ENCODE data around the gene SYNM.
A peak's percentile ranks its signal among the peaks of the same experiment; 100 is the strongest.

SYNM gene

DNA sequence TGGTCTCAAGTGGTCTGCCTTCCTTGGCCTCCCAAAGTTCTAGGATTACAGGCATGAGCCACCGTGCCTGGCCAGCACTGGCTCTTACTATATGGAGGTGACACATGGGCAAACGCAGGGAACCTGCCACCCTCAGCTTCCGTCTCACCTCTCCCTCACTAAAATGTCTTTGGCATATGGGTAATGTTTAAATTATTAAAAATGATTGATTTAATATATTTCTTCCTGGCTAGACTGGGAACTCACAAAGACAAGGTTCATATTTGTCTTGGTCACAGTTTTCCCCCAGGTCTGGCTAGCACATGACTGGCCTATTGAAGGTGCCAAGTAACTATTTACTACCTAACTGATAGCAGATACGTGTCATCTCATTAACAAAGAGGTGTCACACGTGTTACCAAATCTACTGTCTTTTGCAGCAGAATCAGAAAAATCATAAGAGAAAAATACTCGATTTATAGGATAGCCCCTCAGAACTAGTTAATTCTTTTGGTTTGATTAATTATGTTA is 48.2 kb downstream of the SYNM start:
- H3K4me1 Mint-ChIP-seq, result no peaks in the 10 kb centered on the region
- no peak for ATAC-seq
- no peak overlapping the region for H3K4me3 Mint-ChIP-seq

DNA sequence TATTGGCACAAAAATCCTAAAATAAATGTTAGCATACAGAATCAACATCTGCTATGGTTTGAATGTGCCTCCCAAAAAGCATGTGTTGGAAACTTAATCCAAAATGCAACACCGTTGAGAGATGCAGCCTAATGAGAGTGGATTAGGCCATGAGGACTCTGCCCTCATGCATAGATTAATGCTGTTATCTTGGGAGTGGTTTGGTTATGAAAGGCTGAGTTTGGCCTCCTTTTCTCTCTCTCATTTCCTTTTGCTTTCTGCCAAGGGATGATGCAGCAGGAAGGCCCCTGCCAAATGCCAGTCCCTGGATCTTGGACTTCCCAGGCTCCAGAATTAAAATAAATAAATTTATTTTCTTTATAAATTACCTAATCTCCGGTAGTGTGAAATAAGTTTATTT is 49.4 kb downstream of the SYNM start:
- H3K27me3 Mint-ChIP-seq, result no peaks in the 10 kb centered on the region
- DNase-seq (no peak), ATAC-seq (no peak)
- H3K27ac Mint-ChIP-seq, result no peak overlapping the region
- H3K4me1 Mint-ChIP-seq, result no peaks in the 10 kb centered on the region
- H3K9me3 Mint-ChIP-seq, result no peaks in the 10 kb centered on the region
- H3K4me3 Mint-ChIP-seq, result no peak overlapping the region

More for the DNA sequence above, 48.2 kb downstream of the SYNM start:
- H3K9me3 Mint-ChIP-seq, result no peaks in the 10 kb centered on the region
- no peak for DNase-seq
- no peak overlapping the region for H3K27ac Mint-ChIP-seq
- H3K27me3 Mint-ChIP-seq, result no peaks in the 10 kb centered on the region

DNA sequence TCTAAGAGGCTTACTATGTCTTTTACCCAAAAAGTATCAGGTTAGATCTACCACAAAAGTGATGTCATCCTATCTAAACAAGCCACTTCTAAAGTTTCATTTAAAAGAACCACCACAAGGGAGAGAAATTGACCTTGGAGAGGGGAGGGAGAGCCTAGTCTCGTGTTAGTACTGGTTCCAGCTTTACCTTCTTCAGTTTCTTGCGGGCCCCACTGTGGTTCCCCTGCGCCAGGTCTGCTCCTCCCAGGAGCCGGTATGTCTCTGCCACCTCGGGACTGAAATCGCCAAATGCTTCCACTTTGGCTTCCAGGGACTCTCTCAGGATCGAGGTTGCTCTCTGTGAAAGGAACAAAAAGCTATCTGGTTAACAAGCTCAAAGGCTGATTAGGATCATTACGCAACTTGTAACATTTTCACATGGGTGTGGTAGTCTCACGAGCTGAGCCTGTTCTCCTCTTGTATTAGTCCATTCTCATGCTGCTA is 51.1 kb downstream of the SYNM start:
- no peaks in the 10 kb centered on the region for H3K9me3 Mint-ChIP-seq
- no peak overlapping the region for H3K4me3 Mint-ChIP-seq
- no peaks in the 10 kb centered on the region for H3K27me3 Mint-ChIP-seq
- no peak overlapping the region for H3K27ac Mint-ChIP-seq
- no peaks in the 10 kb centered on the region for H3K4me1 Mint-ChIP-seq
- no peak for ATAC-seq
- no peak for DNase-seq

DNA sequence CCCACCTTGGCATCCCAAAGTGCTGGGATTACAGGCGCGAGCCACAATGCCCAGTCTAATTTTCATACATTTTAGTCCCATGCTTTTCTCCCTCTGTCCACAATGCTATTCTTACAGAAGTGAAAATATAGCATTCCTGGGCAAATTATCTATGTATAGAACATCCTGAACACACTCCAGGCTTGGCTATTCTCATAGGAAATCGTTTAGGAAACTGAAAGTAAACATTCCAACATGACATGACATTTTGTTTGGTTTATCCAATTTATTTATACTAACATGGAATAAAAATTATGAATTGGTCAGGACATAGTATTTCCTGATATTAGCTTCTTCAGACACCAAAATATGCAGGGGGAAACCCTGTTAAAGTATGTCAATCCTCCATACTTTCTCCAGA is 52.6 kb downstream of the SYNM start:
- H3K4me3 Mint-ChIP-seq, result no peak overlapping the region
- no peak overlapping the region for H3K27ac Mint-ChIP-seq
- no peaks in the 10 kb centered on the region for H3K4me1 Mint-ChIP-seq
- H3K27me3 Mint-ChIP-seq, result no peaks in the 10 kb centered on the region
- DNase-seq, result no peak
- no peak for ATAC-seq
- no peaks in the 10 kb centered on the region for H3K9me3 Mint-ChIP-seq

DNA sequence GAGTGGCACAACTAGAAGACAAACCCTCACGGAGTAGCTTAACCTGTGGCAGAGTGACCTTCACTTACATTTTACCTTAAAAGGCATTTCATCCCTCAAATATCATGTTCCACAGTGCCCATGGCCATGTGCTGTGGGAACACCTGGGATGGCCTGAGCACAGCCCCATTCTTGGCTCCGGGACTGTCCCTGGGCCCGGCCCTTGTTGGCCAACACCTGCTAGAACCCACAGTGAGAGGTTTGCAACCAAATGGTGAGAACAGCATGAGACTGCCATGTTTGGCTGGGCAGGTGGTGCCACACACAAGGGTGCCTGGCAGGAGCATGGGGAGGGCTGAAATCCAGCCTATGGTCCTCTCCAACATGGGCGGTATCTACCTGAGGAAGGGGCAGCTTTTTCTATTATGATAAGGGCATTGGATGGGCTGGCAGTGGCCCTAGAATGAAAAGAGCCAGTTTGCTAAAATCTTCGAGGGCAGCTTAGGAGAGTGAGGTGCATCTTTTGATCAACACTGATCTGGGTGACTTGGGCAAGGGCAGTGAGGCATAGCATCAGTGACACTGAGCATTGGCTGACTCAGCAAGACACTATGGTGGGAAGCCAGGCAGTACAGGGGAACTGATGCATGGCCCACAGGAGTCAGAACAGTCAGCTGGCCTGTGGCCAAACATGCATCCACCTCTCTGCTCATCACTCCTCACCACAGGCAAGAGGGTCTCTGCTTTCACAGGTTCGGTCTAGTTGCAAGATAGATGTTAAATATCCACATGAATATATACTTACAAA is 53.9 kb downstream of the SYNM start:
- DNase-seq (no peak), ATAC-seq (no peak)
- Mint-ChIP-seq H3K27ac (no peak overlapping the region), H3K4me1 (peaks cover 12% of the 10 kb centered on the region), H3K27me3 (no peaks in the 10 kb centered on the region), H3K4me3 (no peak overlapping the region), H3K9me3 (no peaks in the 10 kb centered on the region)

DNA sequence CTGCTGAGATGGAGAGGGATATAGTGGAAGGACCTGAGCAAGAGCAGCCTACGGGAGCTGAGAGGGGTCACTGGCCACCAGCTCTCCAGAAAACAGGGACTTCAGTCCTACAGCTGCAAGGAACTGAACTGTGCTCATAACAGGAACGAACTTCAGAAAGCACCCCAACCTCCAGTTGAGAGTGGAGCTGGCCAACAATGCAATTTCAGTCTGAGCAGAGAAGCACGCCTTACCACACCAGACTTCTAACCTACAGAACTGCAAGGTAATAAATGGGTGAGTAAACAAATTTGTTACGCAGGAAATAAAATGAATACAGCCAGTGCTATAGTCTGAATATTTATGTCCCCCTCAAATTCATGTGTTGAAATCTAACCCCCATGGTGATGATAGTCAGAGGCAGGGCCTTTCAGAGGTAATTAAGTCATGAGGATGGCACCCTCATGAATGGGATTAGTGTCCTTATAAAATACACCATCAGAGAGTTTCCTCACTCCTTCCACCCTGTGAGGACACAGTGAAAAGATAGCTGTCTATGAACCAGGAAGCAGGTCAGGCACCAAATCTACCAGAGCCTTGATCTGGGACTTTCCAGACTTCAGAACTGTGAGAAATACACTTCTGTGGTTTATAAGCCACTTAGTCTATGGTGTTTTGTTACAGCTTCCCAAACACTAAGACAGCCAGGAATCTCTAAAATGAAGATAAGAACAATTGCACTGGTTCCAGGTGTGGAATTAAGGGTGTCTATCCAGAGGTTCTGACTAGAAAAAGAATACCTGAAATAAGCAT is 58.6 kb downstream of the SYNM start:
- Mint-ChIP-seq H3K9me3 (no peaks in the 10 kb centered on the region), H3K27me3 (no peaks in the 10 kb centered on the region), H3K4me1 (peaks cover 12% of the 10 kb centered on the region), H3K27ac (peak overlapping the region in 1 of 2 donors; percentile 79), H3K4me3 (no peak overlapping the region)
- ATAC-seq, result no peak
- DNase-seq, result no peak

DNA sequence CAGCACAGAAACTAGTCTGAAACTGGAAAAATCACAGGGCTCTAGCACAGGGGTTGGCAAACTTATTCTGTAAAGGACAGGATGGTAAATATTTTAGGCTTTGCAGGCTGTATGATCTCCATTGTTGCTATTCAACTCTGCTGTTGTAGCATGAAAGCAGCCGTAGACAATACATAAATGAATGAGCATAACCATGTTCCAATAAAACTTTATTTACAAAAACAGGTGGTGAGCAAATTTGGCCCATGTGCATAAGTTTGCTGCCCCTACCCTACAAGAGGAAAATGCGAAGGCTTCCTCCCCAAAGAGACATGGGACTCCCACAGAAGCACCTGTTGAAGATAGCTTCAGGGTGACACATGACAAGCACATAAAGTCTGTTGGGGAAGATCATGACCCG is 59.2 kb downstream of the SYNM start:
- Mint-ChIP-seq H3K4me3 (no peak overlapping the region), H3K27me3 (no peaks in the 10 kb centered on the region), H3K4me1 (peaks cover 12% of the 10 kb centered on the region), H3K9me3 (no peaks in the 10 kb centered on the region), H3K27ac (no peak overlapping the region)
- ATAC-seq (no peak), DNase-seq (no peak)

DNA sequence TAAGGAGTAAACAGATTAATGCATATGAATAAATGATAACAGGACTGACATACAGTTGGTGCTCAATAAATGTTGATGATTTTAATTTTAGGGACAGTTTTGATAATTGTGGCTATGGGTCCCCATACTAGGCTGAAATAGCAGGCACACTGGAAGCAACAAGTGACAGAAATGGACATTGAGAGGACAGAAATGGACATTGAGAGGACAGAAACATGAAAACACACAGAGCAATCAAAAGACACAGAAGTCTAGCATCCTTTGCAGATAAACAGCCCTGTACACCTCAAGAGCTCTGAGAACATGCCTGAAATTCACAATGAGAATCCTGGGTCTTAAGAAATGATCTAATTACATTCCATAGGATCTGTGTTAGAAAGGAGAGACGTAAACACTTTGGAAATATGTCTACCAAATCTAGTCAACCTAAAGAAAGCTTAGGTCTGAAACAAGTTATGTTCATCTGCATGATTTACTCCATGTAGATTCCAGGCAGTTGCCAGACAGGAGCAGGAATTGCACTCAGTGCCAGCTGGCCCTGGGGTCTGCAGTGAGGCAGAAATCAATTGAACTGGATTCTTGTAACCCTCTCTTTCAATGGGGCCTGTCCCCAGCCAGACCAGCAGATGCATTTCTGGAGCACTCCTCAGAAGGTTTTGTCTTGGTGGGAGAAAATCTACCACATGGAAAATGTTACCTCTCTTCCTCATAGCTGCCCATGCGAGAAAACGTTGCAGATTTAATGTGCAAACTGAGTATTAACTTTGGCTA is 60.3 kb downstream of the SYNM start:
- Mint-ChIP-seq H3K4me3 (no peak overlapping the region), H3K4me1 (peaks cover 12% of the 10 kb centered on the region)

DNA sequence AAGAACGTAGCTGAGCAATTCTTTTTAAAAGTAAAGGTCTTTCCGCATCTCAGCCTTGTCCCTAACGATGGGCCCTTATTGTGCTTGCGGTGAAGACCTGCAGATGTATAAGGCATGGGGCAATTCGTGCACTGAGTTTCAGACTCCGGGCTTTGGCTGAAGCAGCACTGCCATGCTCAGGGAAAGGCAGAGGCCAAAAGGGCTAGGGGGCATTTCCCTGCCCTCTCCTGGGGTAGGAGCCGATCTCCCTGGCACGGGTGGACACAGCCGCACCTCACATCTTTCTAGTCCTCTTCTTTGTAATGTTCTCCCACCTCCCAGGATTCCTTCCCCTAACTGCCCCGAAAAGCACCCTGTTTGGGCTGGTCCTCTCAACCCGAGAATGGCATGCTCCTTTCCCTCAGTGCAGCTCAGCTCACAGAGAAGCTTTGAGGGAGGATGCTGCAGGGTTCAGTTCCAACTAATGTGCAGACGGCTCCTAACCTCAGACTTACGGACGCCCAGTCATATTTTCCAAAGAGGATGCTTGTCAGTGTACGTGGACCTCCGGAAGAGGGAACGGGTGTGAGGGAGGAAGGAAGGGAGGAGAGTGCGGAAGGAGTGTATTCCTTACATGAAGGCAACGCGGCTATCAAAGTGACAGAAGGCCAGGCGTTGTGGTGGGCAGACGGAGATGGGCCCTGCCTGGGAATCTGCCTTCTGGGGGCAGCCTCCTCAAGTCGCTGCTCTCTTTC is 61.2 kb downstream of the SYNM start:
- no peaks in the 10 kb centered on the region for H3K9me3 Mint-ChIP-seq
- DNase-seq (no peak), ATAC-seq (no peak)
- H3K27ac Mint-ChIP-seq, result no peak overlapping the region
- H3K27me3 Mint-ChIP-seq, result no peaks in the 10 kb centered on the region
- H3K4me1 Mint-ChIP-seq, result peaks cover 12% of the 10 kb centered on the region
- H3K4me3 Mint-ChIP-seq, result no peak overlapping the region

More for the DNA sequence above, 60.3 kb downstream of the SYNM start:
- DNase-seq, result no peak
- ATAC-seq, result no peak
- H3K27ac Mint-ChIP-seq, result no peak overlapping the region
- no peaks in the 10 kb centered on the region for H3K27me3 Mint-ChIP-seq
- no peaks in the 10 kb centered on the region for H3K9me3 Mint-ChIP-seq

DNA sequence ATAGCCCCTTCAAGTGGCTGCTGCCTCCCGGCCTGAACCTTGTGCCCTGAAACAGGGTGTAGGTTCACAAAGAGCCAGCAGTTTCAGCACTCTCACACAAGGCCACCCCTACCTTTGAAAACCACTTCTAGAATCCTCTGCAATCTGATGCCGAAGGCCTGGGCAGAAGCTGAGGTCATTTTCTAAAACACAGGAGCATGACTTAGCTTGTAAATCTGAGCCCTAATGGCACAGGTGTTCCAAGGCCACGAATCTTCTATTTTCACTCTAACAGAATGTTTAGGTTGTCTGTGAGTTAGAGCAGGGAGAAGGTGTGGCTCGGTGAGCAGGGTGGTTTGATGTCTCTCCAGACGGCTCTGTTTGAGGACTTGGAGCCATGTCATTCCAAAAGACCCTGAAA is 62.3 kb downstream of the SYNM start:
- ATAC-seq (no peak), DNase-seq (no peak)
- no peak overlapping the region for H3K4me3 Mint-ChIP-seq
- no peaks in the 10 kb centered on the region for H3K9me3 Mint-ChIP-seq
- H3K4me1 Mint-ChIP-seq, result peaks cover 12% of the 10 kb centered on the region
- no peak overlapping the region for H3K27ac Mint-ChIP-seq
- no peaks in the 10 kb centered on the region for H3K27me3 Mint-ChIP-seq

DNA sequence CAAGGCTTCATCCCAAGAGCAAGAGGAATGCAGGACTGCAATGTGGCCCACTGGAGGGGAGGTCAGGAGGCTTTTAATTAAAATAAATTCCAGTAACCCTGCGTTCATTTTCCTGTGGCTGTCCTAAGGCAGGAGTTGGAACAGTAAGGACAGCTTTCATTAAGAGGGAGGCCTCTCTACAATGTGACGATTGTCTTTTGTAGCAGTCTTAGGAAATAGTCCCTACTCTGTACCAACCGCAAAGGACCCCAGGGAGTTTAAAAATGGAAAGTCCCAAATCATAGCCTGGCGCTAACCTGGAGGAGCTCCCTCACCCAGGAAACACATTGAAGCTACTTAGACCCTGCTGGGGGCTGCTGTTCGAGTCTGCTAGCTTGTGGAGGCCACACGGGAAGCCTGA is 62.8 kb downstream of the SYNM start:
- Mint-ChIP-seq H3K4me3 (no peak overlapping the region), H3K4me1 (peaks cover 12% of the 10 kb centered on the region), H3K27me3 (no peaks in the 10 kb centered on the region), H3K27ac (no peak overlapping the region), H3K9me3 (no peaks in the 10 kb centered on the region)
- DNase-seq (no peak), ATAC-seq (no peak)

DNA sequence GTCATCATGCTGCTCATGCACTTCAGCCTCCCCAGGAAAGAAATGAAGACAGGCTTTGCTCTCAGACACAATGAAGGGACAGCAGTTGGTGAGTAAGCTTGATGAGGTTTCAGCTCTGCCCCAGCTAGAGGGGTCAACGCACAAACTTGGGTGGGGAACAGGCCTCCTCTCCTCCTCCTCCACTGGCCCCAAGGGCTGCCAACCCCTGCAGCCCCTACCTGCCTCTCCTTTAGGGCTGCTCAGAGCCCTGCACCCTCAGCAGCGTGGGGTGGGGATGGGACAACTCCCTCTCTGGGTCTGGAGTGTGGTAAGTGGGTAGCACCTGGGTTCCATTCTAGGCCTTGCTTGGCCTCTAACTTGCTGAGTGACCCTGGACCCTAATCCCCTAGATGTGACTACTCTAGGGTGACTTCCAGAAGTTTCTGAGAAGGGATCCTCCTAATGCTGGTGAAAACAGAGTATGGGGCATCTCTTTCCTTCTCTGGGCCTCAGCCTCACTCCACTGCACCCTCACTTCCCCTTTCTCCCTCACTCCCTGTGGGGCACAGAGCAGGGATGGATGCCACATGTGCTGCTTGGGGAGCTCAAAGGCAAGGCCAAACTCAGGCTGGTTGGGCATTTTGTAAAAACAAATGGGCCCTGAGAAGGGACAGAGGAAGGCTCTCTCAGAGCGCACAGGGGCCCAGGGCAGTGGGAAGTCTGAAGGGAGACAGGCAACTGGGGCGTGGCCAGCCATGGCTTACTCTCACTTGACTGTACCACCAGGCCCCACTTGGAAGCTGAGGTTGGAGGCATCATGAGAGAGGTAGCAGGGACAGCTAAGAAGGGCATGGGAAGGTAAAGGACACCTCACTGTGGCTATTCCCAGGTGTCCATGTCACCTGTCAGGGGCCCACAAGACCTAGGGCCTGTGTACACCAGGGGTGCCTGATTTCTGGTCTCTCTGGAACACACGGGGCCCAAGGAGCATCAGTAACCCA is 64.0 kb downstream of the SYNM start:
- no peak for DNase-seq
- no peak for ATAC-seq
- H3K27me3 Mint-ChIP-seq, result no peaks in the 10 kb centered on the region
- H3K4me3 Mint-ChIP-seq, result no peak overlapping the region
- peak overlapping the region in 1 of 2 donors; percentile 59 for H3K27ac Mint-ChIP-seq
- H3K9me3 Mint-ChIP-seq, result no peaks in the 10 kb centered on the region
- no peaks in the 10 kb centered on the region for H3K4me1 Mint-ChIP-seq

DNA sequence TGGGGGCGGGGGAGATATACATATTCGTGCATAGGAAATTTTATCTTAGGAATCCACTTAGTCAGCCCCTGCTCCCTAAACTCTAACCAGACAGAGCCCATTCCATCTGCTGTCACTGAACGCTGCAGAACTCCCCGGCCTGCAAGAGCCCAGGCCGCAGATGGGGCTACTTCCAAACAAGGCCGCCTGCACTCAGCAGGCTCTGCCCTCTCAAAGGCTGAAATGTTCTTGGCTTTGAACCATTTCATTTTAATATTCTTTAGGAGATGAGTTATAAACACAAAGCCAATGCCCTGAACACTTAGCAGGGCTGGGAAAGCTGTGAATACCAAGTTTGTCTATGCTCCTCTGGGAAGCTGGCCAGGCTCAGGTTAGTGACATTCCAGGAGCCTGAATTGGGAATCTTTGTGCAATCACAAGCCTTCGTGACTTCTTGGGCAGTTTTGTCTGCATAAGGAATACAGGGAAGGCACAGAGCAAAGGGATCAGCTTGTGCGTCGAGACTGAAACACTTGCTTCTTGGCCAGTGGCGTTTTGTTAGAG is 65.0 kb downstream of the SYNM start:
- DNase-seq (no peak), ATAC-seq (no peak)
- H3K4me1 Mint-ChIP-seq, result no peaks in the 10 kb centered on the region
- peak overlapping the region in 1 of 2 donors; percentile 92 for H3K27ac Mint-ChIP-seq
- H3K9me3 Mint-ChIP-seq, result no peaks in the 10 kb centered on the region
- H3K27me3 Mint-ChIP-seq, result no peaks in the 10 kb centered on the region
- no peak overlapping the region for H3K4me3 Mint-ChIP-seq

Data from stimulated activated naive CD8-positive, alpha-beta T cell treated with anti-CD3 and anti-CD28 coated beads, Interleukin-15, amount 100 ng/mL, for 72 hours (primary cell).